OCI-LY3 (cell line): ENCODE data around the gene DMTF1.
A peak's percentile ranks its signal among the peaks of the same experiment; 100 is the strongest.

ENCODE experiments used
- H2AFZ ChIP-seq: fragments of 200-600, 300-600 bp; shearing (Covaris generic); 2 replicates; pipeline ENCODE4 v1.6.0; 2014; ENCODE audit warnings: antibody characterized with exemption, low read depth, low read length
- H3K27ac ChIP-seq: fragments of 200-600, 300-600 bp; sonication (generic); 2 replicates; pipeline ENCODE4 v1.5.1; 2014; ENCODE audit warnings: mild to moderate bottlenecking, low read length, moderate library complexity, mixed read lengths
- H3K27me3 ChIP-seq: fragments of 200-600, 300-600 bp; sonication (generic); 2 replicates; pipeline ENCODE4 v1.6.1; 2014; ENCODE audit warnings: low read depth, low read length, mixed read lengths
- H3K36me3 ChIP-seq: fragments of 200-600, 300-600 bp; sonication (generic); replicated peaks from 2 replicates; pipeline ENCODE3; 2014; ENCODE audit warnings: low read depth, low read length, mixed read lengths
- H3K4me1 ChIP-seq: fragments of 300-600, 200-600 bp; sonication (generic); 2 replicates; pipeline ENCODE4 v1.6.1; 2014; ENCODE audit warnings: low read length, mixed read lengths
- H3K4me2 ChIP-seq: fragments of 200-600, 300-600 bp; sonication (generic); 2 replicates; pipeline ENCODE4 v1.6.1; 2014; ENCODE audit warnings: low read length, mixed read lengths
- H3K4me3 ChIP-seq: fragments of 300-600, 200-600 bp; sonication (generic); 2 replicates; pipeline ENCODE4 v1.5.1; 2014; ENCODE audit warnings: antibody characterized with exemption, mild to moderate bottlenecking, low read length, moderate library complexity
- H3K79me2 ChIP-seq: fragments of 300-600, 200-600 bp; shearing (Covaris generic); 2 replicates; pipeline ENCODE4 v1.6.1; 2014; ENCODE audit warnings: mild to moderate bottlenecking, low read length, mixed read lengths
- H3K9ac ChIP-seq: fragments of 300-600, 200-600 bp; shearing (Covaris generic); 2 replicates; pipeline ENCODE4 v1.6.0; 2014; ENCODE audit warnings: mild to moderate bottlenecking, low read length, moderate library complexity
- H3K9me3 ChIP-seq: fragments of 200-600, 300-600 bp; shearing (Covaris generic); 2 replicates; pipeline ENCODE4 v1.6.1; 2014; ENCODE audit warnings: low read length, mixed read lengths; ENCODE audit not compliant: insufficient read depth
- H4K20me1 ChIP-seq: fragments of 200-600, 300-600 bp; sonication (generic); 2 replicates; pipeline ENCODE4 v1.6.1; 2016; ENCODE audit warnings: low read length, mixed read lengths; ENCODE audit not compliant: insufficient read depth
- CTCF ChIP-seq: fragments of 200-600, 300-600 bp; sonication (generic); IDR thresholded peaks from 2 replicates; pipeline ENCODE4 v1.5.1; 2014; ENCODE audit warnings: antibody characterized with exemption, low read length, low read depth
- EZH2phosphoT487 ChIP-seq: fragments of 200-600 bp; shearing (Covaris generic); IDR thresholded peaks from 2 replicates; pipeline ENCODE4 v1.6.1; 2018; ENCODE audit warnings: antibody characterized with exemption, mixed run types, low read depth

The DMTF1 gene, protein sequence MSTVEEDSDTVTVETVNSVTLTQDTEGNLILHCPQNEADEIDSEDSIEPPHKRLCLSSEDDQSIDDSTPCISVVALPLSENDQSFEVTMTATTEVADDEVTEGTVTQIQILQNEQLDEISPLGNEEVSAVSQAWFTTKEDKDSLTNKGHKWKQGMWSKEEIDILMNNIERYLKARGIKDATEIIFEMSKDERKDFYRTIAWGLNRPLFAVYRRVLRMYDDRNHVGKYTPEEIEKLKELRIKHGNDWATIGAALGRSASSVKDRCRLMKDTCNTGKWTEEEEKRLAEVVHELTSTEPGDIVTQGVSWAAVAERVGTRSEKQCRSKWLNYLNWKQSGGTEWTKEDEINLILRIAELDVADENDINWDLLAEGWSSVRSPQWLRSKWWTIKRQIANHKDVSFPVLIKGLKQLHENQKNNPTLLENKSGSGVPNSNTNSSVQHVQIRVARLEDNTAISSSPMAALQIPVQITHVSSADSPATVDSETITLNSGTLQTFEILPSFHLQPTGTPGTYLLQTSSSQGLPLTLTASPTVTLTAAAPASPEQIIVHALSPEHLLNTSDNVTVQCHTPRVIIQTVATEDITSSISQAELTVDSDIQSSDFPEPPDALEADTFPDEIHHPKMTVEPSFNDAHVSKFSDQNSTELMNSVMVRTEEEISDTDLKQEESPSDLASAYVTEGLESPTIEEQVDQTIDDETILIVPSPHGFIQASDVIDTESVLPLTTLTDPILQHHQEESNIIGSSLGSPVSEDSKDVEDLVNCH

DNA sequence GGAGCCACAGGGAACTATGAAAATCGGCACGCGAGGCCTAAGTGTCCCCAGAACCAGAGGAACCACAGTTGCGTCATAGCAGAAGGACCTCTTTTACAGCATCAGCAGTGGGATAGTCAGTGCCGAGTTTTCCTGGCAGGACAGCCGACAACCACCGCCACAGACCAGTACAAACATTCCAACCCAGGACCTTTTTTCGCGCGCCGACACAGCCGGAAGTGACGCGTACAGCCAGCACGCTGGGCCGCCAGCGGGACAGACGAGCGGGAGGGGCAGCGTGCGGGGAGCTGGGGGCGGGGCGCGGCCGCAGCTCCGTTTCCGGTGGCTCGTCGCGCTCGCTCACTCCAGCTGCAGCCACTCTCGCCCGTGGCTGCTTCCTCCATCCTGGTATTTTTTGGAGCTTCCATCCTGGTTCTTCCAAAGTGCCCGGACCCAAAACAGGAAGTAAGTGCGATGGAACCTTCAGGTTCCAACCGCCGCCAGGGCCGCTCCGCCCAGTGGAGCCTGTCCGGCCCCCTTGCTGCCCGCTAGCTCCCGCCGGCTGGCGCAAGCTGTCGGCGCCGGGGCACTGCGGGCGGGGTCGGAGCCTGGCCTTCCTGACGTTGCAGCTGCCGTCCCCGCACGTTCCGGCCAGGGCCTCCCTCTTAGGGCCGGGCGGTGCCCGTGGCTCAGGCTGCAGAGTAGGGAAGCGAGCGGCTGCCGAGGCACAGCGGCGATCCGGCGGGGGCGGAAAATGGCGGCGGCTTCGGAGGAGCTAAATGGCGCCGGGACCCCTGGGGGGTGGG lies at the start of gene DMTF1:
DMTF1 (plus strand) TSS at position 342 of the 785 bp plus-strand sequence. CDS start 12,489 bp downstream, outside the sequence.
- H3K27ac ChIP-seq, result peak within 1 kb of the TSS; percentile 79
- H3K4me1 ChIP-seq, result peaks cover 32% of the 10 kb centered on the region
- TF ChIP-seq CTCF, result no peak
- TF ChIP-seq EZH2phosphoT487, result no peak
- H3K9me3 ChIP-seq, result no peaks in the 10 kb centered on the region
- peaks cover 41% of the 10 kb centered on the region for H4K20me1 ChIP-seq
- H3K9ac ChIP-seq, result peak within 1 kb of the TSS; percentile 91
- H2AFZ ChIP-seq, result peak within 1 kb of the TSS; percentile 96
- H3K79me2 ChIP-seq, result peaks cover 50% of the 10 kb centered on the region
- no peaks in the 10 kb centered on the region for H3K27me3 ChIP-seq
- peak within 1 kb of the TSS; percentile 88 for H3K4me3 ChIP-seq
- peaks cover 2% of the 10 kb centered on the region for H3K36me3 ChIP-seq
- H3K4me2 ChIP-seq, result peak within 1 kb of the TSS; percentile 92

- H4K20me1 ChIP-seq, result no peaks in the 10 kb centered on the region
- no peaks in the 10 kb centered on the region for H3K79me2 ChIP-seq
- H3K4me2 ChIP-seq, result no peak overlapping the region
- H3K9me3 ChIP-seq, result no peaks in the 10 kb centered on the region
- H3K27ac ChIP-seq, result no peak overlapping the region
- H3K27me3 ChIP-seq, result no peaks in the 10 kb centered on the region
- no peaks in the 10 kb centered on the region for H3K36me3 ChIP-seq
- no peak overlapping the region for H3K9ac ChIP-seq
- no peak overlapping the region for H2AFZ ChIP-seq
- TF ChIP-seq EZH2phosphoT487 (no peak), CTCF (no peak)
- no peak overlapping the region for H3K4me3 ChIP-seq
- no peaks in the 10 kb centered on the region for H3K4me1 ChIP-seq
Measured at GRCh38 chr7:87105401-87105800, 46.9 kb upstream of the DMTF1 start.

GRCh38 chr7:87106974-87107612 lies 45.2 kb upstream of the DMTF1 start:
- TF ChIP-seq CTCF (no peak), EZH2phosphoT487 (no peak)
- Histone ChIP-seq H3K79me2 (no peaks in the 10 kb centered on the region), H3K27me3 (no peaks in the 10 kb centered on the region), H3K36me3 (no peaks in the 10 kb centered on the region), H3K9ac (no peak overlapping the region), H3K9me3 (no peaks in the 10 kb centered on the region), H2AFZ (no peak overlapping the region), H3K27ac (no peak overlapping the region), H3K4me3 (no peak overlapping the region), H3K4me1 (no peaks in the 10 kb centered on the region), H4K20me1 (no peaks in the 10 kb centered on the region), H3K4me2 (no peak overlapping the region)
